Ascending aorta (tissue), 2 donors: Measurements from ENCODE around the gene RBCK1. TPM values are rescaled to one million over a fixed set of nuclear protein-coding genes. Genes with fewer than 3 reads are reported as not detected.

Source experiments
- DNase-seq, 2 donors: peaks; one replicate each; pipeline ENCODE4 v3.0.0-alpha.2; 2019; ENCODE audit warnings: low spot score in 2 of 2
- H3K27ac ChIP-seq, 2 donors: fragments of 200-600 bp; sonication (generic); one replicate each; pipeline ENCODE4 v1.5.1; 2016 to 2017; ENCODE audit warnings: mild to moderate bottlenecking in 1 of 2
- H3K27me3 ChIP-seq: fragments of 200-600 bp; sonication (generic); one replicate; pipeline ENCODE4 v1.5.1; 2017
- H3K36me3 ChIP-seq, 2 donors: fragments of 200-600 bp; sonication (generic); one replicate each; pipeline ENCODE4 v1.5.1; 2016
- H3K4me1 ChIP-seq, 2 donors: fragments of 200-600 bp; sonication (generic); one replicate each; pipeline ENCODE4 v1.5.1; 2016 to 2017; ENCODE audit warnings: mild to moderate bottlenecking in 1 of 2
- H3K4me3 ChIP-seq, 2 donors: fragments of 200-600 bp; sonication (generic); one replicate each; pipeline ENCODE4 v1.5.1; 2016 to 2017; ENCODE audit warnings: mild to moderate bottlenecking in 1 of 2
- H3K9me3 ChIP-seq, 2 donors: fragments of 200-600 bp; sonication (generic); one replicate each; pipeline ENCODE4 v1.5.1; 2016
- CTCF ChIP-seq, 3 experiments: fragments of 200-600 bp in 2 of 3; fragments of 450-650 bp in 1 of 3; sonication (generic) in 2 of 3; IDR thresholded peaks; one replicate each; pipeline ENCODE4 v1.5.1; 2016 to 2019; ENCODE audit warnings: antibody characterized with exemption in 3 of 3, mild to moderate bottlenecking in 1 of 3, moderate library complexity in 1 of 3
- intact Hi-C: fragments of 100-400 bp; cut with DNase I; formaldehyde crosslinking; loops from one replicate; pipeline ENCODE4 v1.15.1; 2023
- total RNA-seq: library from RNA; depleted of rRNA; stranded (reverse); fragments of >200 nt; gene quantifications from one replicate; pipeline ENCODE4 v1.1.0, GENCODE V29; 2016

RBCK1 gene
- total RNA-seq, 1 donor from 2014 or later: 123 TPM

GRCh38 chr20:417801-418342 lies 9.8 kb downstream of the RBCK1 start:
- H3K27ac ChIP-seq: no peak overlapping the region
- no peak overlapping the region for H3K4me3 ChIP-seq
- H3K4me1 ChIP-seq: no peaks in the 10 kb centered on the region
- no peaks in the 10 kb centered on the region for H3K9me3 ChIP-seq
- peaks cover 48 to 58% of the 10 kb centered on the region in 2 donors for H3K36me3 ChIP-seq
- intact Hi-C loops: no loop called here
- no peak for DNase-seq
- TF ChIP-seq CTCF (IDR thresholded peaks at IDR 0.05): no peak
- H3K27me3 ChIP-seq: no peaks in the 10 kb centered on the region

DNA sequence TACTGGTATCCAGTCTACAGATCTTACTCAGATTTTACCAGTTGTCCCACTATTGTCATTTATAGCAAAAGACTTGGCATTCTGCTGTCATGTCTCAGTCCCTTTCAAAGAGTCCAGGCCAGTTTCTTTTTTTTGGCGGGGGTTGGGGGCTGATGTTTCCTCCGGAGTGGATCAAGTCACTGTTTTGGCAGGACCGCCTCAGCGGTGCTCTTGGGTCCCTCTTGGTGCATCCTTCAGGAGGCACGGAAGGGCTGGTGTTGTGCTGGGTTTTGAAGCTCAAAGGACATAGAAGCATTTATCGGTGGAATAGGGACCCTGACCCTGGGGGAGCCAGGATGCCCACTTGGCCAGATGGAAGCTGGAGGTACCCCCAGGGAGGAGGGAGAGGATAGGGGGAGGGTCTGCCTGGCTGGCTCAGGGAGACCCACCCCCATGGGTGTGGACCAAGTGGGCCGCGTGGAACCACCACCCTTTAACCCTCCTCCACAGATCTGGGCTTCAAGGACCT lies 10.8 kb downstream of the RBCK1 start:
- no peaks in the 10 kb centered on the region for H3K4me1 ChIP-seq
- no peaks in the 10 kb centered on the region for H3K9me3 ChIP-seq
- peaks cover 54 to 69% of the 10 kb centered on the region in 2 donors for H3K36me3 ChIP-seq
- intact Hi-C loops: no loop called here
- no peak for DNase-seq
- H3K27ac ChIP-seq: no peak overlapping the region
- H3K4me3 ChIP-seq: no peak overlapping the region
- H3K27me3 ChIP-seq: no peaks in the 10 kb centered on the region
- no peak for TF ChIP-seq CTCF (IDR thresholded peaks at IDR 0.05)

DNA sequence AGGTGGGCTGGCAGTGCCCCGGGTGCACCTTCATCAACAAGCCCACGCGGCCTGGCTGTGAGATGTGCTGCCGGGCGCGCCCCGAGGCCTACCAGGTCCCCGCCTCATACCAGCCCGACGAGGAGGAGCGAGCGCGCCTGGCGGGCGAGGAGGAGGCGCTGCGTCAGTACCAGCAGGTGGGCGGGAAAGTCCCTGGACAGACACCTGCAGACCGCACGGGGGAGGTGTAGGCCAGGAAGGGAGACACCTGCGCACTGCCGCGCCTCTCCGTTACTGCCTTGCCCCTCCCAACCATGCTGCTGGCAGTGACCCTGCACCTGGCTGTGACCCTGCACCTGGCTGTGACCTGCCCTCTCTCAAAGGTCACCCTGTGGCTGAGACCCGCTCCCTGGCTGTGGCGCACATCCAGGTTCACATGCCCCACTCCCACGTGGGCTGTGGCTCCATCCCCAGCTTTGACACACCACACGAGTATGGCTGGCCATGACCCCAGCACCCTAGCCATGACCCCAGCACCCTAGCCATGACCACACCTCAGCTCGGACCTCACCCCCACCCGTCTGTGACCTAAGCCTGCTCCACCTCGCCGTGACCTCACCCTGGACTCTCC lies 11.6 kb downstream of the RBCK1 start:
- H3K36me3 ChIP-seq: peaks cover 54 to 70% of the 10 kb centered on the region in 2 donors
- H3K27ac ChIP-seq: no peak overlapping the region
- no peaks in the 10 kb centered on the region for H3K4me1 ChIP-seq
- H3K4me3 ChIP-seq: no peak overlapping the region
- no peak for DNase-seq
- no peaks in the 10 kb centered on the region for H3K27me3 ChIP-seq
- TF ChIP-seq CTCF (IDR thresholded peaks at IDR 0.05): no peak
- no peaks in the 10 kb centered on the region for H3K9me3 ChIP-seq
- intact Hi-C loops: no loop called here

DNA sequence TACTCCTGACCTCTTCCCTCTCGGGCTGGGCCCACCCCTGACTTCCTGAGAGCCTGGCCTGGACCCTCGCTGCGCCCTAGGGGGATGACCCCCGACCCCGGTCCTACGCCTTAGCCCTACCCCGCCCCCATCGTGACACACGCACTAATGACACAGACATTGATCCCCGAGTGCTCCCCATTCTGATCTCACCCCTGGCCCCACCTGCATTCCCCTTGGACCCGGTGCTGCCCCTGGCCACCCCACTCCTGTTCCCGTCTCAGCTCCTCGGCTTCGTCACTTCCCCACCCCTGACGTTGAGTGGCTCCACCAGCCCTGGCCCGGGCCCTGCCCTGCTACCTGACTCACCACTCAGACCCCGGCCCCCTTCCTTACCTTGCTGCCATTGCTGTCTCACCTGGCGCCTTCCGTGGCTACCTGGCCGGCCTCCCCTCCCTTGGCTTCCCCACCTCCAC lies 12.1 kb downstream of the RBCK1 start:
- H3K4me3 ChIP-seq: no peak overlapping the region
- DNase-seq: no peak
- no peaks in the 10 kb centered on the region for H3K4me1 ChIP-seq
- H3K27ac ChIP-seq: no peak overlapping the region
- no peak for TF ChIP-seq CTCF (IDR thresholded peaks at IDR 0.05)
- H3K27me3 ChIP-seq: no peaks in the 10 kb centered on the region
- H3K36me3 ChIP-seq: peaks cover 54 to 75% of the 10 kb centered on the region in 2 donors
- H3K9me3 ChIP-seq: no peaks in the 10 kb centered on the region
- intact Hi-C loops: no loop called here

- no peak overlapping the region for H3K27ac ChIP-seq
- no peaks in the 10 kb centered on the region for H3K27me3 ChIP-seq
- H3K9me3 ChIP-seq: no peaks in the 10 kb centered on the region
- no peak for DNase-seq
- no peaks in the 10 kb centered on the region for H3K4me1 ChIP-seq
- no peak for TF ChIP-seq CTCF (IDR thresholded peaks at IDR 0.05)
- intact Hi-C loops: no loop called here
- peaks cover 54 to 75% of the 10 kb centered on the region in 2 donors for H3K36me3 ChIP-seq
- no peak overlapping the region for H3K4me3 ChIP-seq
These were observed 12.8 kb downstream of the RBCK1 start for GRCh38 chr20:420721-421574.
